SK-N-MC (cell line): Measurements from ENCODE around the gene ADCY3.

ENCODE experiments used
- DNase-seq: peaks from one replicate; pipeline ENCODE4 v3.0.0-alpha.2; 2011; ENCODE audit warnings: low read depth, low spot score
- H3K27ac ChIP-seq: fragments of 200-600 bp; sonication (generic); 2 replicates; pipeline ENCODE4 v1.5.1; 2016; ENCODE audit warnings: mixed run types
- H3K36me3 ChIP-seq: fragments of 200-600 bp; sonication (generic); 2 replicates; pipeline ENCODE4 v1.6.1; 2017; ENCODE audit warnings: antibody characterized with exemption, low read length, mixed read lengths; ENCODE audit not compliant: insufficient read depth
- H3K4me3 ChIP-seq: fragments of 200-600 bp; sonication (generic); 2 replicates; pipeline ENCODE4 v1.5.1; 2016
- H3K9ac ChIP-seq: fragments of 200-600 bp; sonication (generic); 2 replicates; pipeline ENCODE4 v1.8.0; 2017; ENCODE audit warnings: mixed run types, mixed read lengths; ENCODE audit not compliant: insufficient read length
- H3K9me3 ChIP-seq: fragments of 200-600 bp; sonication (generic); 2 replicates; pipeline ENCODE4 v1.6.1; 2017; ENCODE audit warnings: low read depth, mild to moderate bottlenecking, antibody characterized with exemption, low read length, moderate library complexity, mixed read lengths
- EZH2 ChIP-seq: fragments of 200-600 bp; sonication (generic); IDR thresholded peaks from one replicate; pipeline ENCODE4 v1.6.1; 2017; ENCODE audit warnings: antibody characterized with exemption
- FOXP2 ChIP-seq: optimal IDR thresholded peaks from 2 replicates; pipeline ENCODE3; 2011; ENCODE audit warnings: mild to moderate bottlenecking, moderate library complexity; ENCODE audit not compliant: insufficient read depth; ENCODE audit errors: extremely low read length, control extremely low read depth
- POLR2AphosphoS5 ChIP-seq: IDR thresholded peaks from 2 replicates; pipeline ENCODE4 v1.6.1; 2012; ENCODE audit warnings: mild to moderate bottlenecking, low read depth, low read length, borderline replicate concordance

The ADCY3 gene

GRCh38 chr2:24832521-24832920, 87.5 kb downstream of the ADCY3 start:
- no peak for DNase-seq
- TF ChIP-seq POLR2AphosphoS5: no peak
- no peak for TF ChIP-seq FOXP2
- no peak for TF ChIP-seq EZH2
- H3K4me3 ChIP-seq: no peak overlapping the region
- no peaks in the 10 kb centered on the region for H3K9me3 ChIP-seq
- no peaks in the 10 kb centered on the region; the same call in 1 of the 2 replicates for H3K36me3 ChIP-seq
- no peak overlapping the region for H3K27ac ChIP-seq
- H3K9ac ChIP-seq: no peak overlapping the region

GRCh38 chr2:24832073-24832461, 88.0 kb downstream of the ADCY3 start:
- no peak overlapping the region for H3K4me3 ChIP-seq
- H3K9ac ChIP-seq: no peak overlapping the region
- TF ChIP-seq FOXP2 (no peak), POLR2AphosphoS5 (no peak)
- H3K9me3 ChIP-seq: no peaks in the 10 kb centered on the region
- DNase-seq: no peak
- no peak overlapping the region for H3K27ac ChIP-seq
- H3K36me3 ChIP-seq: no peaks in the 10 kb centered on the region; the same call in 1 of the 2 replicates

- TF ChIP-seq FOXP2 (no peak), EZH2 (no peak), POLR2AphosphoS5 (no peak)
- no peak for DNase-seq
- no peaks in the 10 kb centered on the region for H3K36me3 ChIP-seq
- no peak overlapping the region for H3K9ac ChIP-seq
- H3K9me3 ChIP-seq: no peaks in the 10 kb centered on the region
- no peak overlapping the region for H3K4me3 ChIP-seq
- no peak overlapping the region for H3K27ac ChIP-seq
Measured at GRCh38 chr2:24831221-24832072, 88.6 kb downstream of the ADCY3 start.

GRCh38 chr2:24830786-24831185, 89.3 kb downstream of the ADCY3 start:
- no peak overlapping the region for H3K4me3 ChIP-seq
- no peak for DNase-seq
- H3K36me3 ChIP-seq: no peaks in the 10 kb centered on the region
- TF ChIP-seq FOXP2: no peak
- no peak for TF ChIP-seq POLR2AphosphoS5
- TF ChIP-seq EZH2: no peak
- no peaks in the 10 kb centered on the region for H3K9me3 ChIP-seq
- H3K9ac ChIP-seq: no peak overlapping the region
- H3K27ac ChIP-seq: no peak overlapping the region

GRCh38 chr2:24830351-24830750, 89.7 kb downstream of the ADCY3 start:
- DNase-seq: no peak
- H3K27ac ChIP-seq: no peak overlapping the region
- no peaks in the 10 kb centered on the region for H3K9me3 ChIP-seq
- no peaks in the 10 kb centered on the region for H3K36me3 ChIP-seq
- no peak overlapping the region for H3K9ac ChIP-seq
- no peak overlapping the region for H3K4me3 ChIP-seq
- TF ChIP-seq POLR2AphosphoS5 (no peak), FOXP2 (no peak), EZH2 (no peak)

- no peak overlapping the region for H3K27ac ChIP-seq
Measured at GRCh38 chr2:24828238-24828996, 91.6 kb downstream of the ADCY3 start.

GRCh38 chr2:24827321-24828237, 92.5 kb downstream of the ADCY3 start:
- Histone ChIP-seq H3K4me3 (peak overlapping the region; percentile 57), H3K9me3 (no peaks in the 10 kb centered on the region), H3K27ac (no peak overlapping the region), H3K9ac (no peak overlapping the region), H3K36me3 (peaks cover 5% of the 10 kb centered on the region; the same call in 1 of the 2 replicates)
- DNase-seq: peak; percentile 83
- TF ChIP-seq FOXP2 (no peak), POLR2AphosphoS5 (peak; percentile 50)

More at GRCh38 chr2:24828238-24828996, 91.6 kb downstream of the ADCY3 start:
- Histone ChIP-seq H3K9me3 (no peaks in the 10 kb centered on the region), H3K4me3 (peak overlapping the region; percentile 57; the same call in 1 of the 2 replicates), H3K36me3 (peaks cover 4% of the 10 kb centered on the region; the same call in 1 of the 2 replicates), H3K9ac (no peak overlapping the region)
- TF ChIP-seq POLR2AphosphoS5: no peak
- TF ChIP-seq FOXP2: no peak
- no peak for TF ChIP-seq EZH2
- DNase-seq: no peak

- no peak overlapping the region for H3K9ac ChIP-seq
- no peak overlapping the region for H3K4me3 ChIP-seq
- DNase-seq: no peak
- peaks cover 10% of the 10 kb centered on the region; the same call in 1 of the 2 replicates for H3K36me3 ChIP-seq
- no peaks in the 10 kb centered on the region for H3K9me3 ChIP-seq
- no peak for TF ChIP-seq EZH2
- TF ChIP-seq POLR2AphosphoS5: no peak
- TF ChIP-seq FOXP2: no peak
- no peak overlapping the region for H3K27ac ChIP-seq
Measured at GRCh38 chr2:24826773-24827145, 93.3 kb downstream of the ADCY3 start.
